RWPE1 (cell line): Measurements from ENCODE around the gene RYR3.
A peak's percentile ranks its signal among the peaks of the same experiment; 100 is the strongest.

Experiments
- CTCF ChIA-PET: fragments of 350-600 bp; sonication (Branson Sonifier 250); formaldehyde crosslinking; extraction: SDS; loops from one replicate; lab custom pipeline; 2021; lab: Yijun Ruan, JAX
- POLR2A ChIA-PET: fragments of 400-600 bp; formaldehyde crosslinking; extraction: SDS; loops from one replicate; lab custom pipeline; 2020; ENCODE audit warnings: antibody characterized with exemption; ENCODE audit not compliant: low non-redundant PET; lab: Yijun Ruan, JAX
- DNase-seq: peaks from one replicate; pipeline ENCODE4 v3.0.0; 2012; ENCODE audit warnings: low spot score
- H3K27ac ChIP-seq: fragments of 450-650 bp; 2 replicates; pipeline ENCODE4 v1.5.1; 2017
- TF ChIP-seq, protein P1 (sequence below): fragments of 450-650 bp; conservative IDR thresholded peaks from 2 replicates; pipeline ENCODE4 v1.5.1; 2017; ENCODE audit warnings: low read depth, mild to moderate bottlenecking

RYR3 gene

DNA sequence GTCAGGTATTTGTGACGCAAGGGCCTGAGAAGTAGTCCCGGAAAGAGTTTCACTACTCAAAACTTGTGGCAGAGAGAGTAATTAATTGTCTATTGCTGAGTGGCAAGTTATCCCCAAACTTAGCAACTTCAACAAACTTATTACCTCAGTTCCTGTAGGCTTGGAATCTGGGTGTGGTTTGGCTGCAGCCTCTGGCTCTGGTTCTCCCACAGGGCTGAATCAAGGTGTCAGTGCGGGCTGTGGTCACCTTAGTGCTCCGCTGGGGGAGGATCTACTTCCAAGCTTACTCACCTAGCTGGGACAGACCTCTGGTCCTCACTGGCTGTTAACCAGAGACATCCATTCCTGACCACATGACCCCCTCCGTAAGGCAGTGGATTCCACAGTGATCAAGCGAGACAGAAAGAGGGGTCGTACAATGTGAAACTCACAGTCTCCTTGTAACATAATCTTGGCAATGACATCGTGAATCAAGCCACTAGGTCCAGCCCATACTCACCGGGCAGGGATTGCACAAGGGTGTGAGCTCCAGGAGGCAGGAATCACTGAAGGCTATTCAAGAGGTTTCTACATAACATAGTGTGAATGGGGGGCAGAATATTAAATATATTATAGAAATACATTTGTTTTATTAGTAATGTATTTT is 138.3 kb downstream of the RYR3 start:
- no peak overlapping the region for H3K27ac ChIP-seq
- POLR2A ChIA-PET: no interaction called here
- CTCF ChIA-PET: no interaction called here
- peak; percentile 39 for DNase-seq
- TF ChIP-seq, protein P1, sequence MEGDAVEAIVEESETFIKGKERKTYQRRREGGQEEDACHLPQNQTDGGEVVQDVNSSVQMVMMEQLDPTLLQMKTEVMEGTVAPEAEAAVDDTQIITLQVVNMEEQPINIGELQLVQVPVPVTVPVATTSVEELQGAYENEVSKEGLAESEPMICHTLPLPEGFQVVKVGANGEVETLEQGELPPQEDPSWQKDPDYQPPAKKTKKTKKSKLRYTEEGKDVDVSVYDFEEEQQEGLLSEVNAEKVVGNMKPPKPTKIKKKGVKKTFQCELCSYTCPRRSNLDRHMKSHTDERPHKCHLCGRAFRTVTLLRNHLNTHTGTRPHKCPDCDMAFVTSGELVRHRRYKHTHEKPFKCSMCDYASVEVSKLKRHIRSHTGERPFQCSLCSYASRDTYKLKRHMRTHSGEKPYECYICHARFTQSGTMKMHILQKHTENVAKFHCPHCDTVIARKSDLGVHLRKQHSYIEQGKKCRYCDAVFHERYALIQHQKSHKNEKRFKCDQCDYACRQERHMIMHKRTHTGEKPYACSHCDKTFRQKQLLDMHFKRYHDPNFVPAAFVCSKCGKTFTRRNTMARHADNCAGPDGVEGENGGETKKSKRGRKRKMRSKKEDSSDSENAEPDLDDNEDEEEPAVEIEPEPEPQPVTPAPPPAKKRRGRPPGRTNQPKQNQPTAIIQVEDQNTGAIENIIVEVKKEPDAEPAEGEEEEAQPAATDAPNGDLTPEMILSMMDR: no peak

DNA sequence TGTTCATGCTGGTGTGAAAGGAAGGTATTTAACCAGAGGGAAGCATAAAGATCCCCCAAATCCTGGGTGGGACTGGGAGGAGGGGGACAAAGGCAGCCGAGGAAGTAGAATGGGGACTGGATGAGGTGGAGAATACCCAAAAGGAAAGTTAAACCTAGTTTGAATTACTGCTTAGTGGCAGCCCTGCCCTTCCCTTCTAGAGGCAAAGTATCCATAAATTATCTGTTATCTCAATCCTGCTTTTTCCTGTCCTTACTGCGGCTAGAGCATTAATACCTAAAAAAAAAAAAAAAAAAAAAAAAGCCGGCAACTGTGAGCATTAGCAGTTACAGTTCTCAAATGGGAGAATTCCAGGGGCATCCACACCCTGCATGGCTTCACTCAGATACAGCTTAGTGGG is 139.0 kb downstream of the RYR3 start:
- no peak overlapping the region for H3K27ac ChIP-seq
- ChIA-PET POLR2A (no interaction called here), CTCF (no interaction called here)
- TF ChIP-seq, protein P1: no peak
- no peak for DNase-seq

DNA sequence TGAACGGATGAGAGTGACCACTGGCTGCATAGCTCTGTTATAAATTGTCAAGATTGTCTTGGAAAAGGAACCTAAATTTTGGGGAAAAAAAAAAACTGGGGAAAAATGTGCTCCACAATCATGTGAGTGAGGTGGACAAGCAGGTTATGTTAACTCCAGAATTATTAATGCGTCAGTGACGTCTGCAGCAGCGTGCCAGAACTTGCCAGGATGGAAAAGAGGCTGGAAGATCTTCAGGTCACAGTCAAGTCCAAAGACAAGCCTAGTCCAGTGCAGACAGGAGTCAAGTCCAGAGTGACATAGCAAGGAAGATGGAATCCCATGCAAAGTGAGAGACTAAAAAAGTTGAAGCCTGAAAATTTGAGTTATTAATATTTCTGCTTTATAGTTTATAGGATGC is 140.6 kb downstream of the RYR3 start:
- ChIA-PET CTCF (interaction anchor here (0.7 to 0.8 kb wide), 2 partner anchors 16 to 1334 kb away, joined by 3 to 4 read pairs; no protein-coding TSS in a partner anchor), POLR2A (no interaction called here)
- TF ChIP-seq, protein P1: no peak
- no peak overlapping the region for H3K27ac ChIP-seq
- peak; percentile 69 for DNase-seq

DNA sequence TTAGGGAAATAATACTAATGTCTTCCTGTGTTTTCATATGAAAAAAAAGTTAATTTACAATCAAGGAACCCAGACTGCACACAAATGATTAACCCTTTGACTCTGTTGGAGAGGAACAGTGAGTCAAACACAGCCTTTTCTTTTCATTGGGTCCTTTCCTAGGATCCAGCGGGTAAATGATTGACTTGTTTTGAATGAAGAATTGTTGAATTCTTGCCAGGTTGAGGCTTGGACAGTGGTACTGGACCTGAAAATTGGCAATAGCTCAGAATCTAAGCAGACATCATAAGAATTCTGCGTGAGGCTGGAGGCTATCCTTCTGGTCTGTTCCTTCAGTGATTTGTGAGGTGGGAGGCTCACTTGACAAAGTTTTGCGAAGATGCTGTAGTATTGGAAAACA is 143.0 kb downstream of the RYR3 start:
- no peak for DNase-seq
- H3K27ac ChIP-seq: no peak overlapping the region
- CTCF ChIA-PET: no interaction called here
- TF ChIP-seq, protein P1: no peak
- POLR2A ChIA-PET: no interaction called here

DNA sequence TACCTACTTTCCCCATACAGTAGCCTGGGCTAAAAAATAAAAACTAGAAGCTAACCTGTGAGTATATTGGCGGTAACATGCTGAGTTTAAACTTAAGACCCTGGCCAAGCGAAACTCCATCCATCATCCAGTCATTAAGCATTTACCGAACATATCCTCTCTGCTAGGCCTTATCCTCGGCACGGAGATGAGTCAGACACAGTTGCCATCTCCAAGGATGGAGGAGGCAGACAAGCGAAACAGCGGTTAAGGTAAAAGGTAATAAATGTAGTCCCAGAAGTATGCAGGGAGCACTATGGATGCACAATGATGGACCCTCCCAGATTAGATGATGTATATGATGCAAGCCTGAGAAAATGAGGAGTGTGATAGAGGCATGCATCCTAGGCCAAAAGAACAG is 143.6 kb downstream of the RYR3 start:
- TF ChIP-seq, protein P1: no peak
- no peak overlapping the region for H3K27ac ChIP-seq
- CTCF ChIA-PET: no interaction called here
- DNase-seq: no peak
- POLR2A ChIA-PET: no interaction called here

DNA sequence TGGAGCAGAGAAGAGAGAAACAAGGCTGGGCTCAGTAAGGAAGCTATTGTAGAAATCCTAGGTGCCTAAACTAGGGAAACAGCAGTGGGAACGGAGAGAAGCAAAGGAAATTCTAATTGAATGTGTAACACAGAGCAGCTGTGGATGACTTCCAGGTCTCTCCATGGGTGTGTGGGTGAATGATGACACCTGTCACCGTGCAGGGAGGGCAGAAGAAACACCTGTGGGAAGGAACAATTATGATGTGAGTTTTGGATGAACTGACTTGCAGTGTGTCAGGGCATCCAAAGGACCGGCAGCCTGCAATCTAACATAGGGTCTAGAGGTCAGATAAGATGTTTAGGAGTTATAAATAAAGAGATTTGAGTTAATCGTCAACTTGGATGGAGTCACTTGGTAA is 144.2 kb downstream of the RYR3 start:
- TF ChIP-seq, protein P1: no peak
- no peak for DNase-seq
- POLR2A ChIA-PET: no interaction called here
- CTCF ChIA-PET: no interaction called here
- H3K27ac ChIP-seq: no peak overlapping the region
